NCI-H748 (cell line): Measurements from ENCODE around the gene ZNF804A.
A peak's percentile ranks its signal among the peaks of the same experiment; 100 is the strongest.

Source experiments
- DNase-seq: peaks from one replicate; lab custom pipeline; 2025; ENCODE audit not compliant: unreplicated experiment; lab: John Stamatoyannopoulos, UW

ZNF804A gene

DNA sequence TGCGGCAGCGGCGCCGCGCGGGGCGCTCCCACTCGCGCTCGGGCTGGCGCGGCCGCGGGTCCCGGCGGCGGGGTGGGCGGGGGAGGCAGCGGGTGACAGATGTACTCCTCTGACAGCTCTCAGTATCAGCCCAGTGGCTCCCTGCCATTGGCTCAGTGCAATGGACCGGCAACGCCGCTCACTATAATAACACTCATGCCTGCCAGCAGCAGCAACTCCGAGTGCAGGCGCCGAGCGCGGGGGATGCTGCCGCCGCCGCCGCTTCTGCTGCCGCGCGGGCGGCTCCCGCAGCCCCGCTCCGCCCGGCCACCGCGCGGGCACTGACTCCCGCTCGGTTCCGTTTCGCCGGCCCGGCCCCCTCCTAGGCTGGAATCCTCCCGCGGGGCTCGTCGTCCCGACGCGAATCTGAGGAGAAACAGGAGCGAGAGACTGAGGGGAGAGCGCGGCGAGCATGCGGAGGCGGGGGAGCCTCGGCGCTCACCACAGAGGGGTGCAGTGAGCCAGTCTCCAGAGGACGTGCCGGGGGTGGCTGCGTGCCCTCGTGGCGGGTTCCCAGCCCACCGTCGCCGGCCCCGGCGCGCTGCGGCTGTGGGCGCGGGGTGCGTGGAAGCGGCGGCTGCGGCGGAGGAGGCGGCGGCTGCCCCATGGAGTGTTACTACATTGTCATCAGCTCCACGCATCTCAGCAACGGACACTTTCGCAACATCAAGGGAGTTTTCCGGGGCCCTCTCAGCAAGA, at the start of gene ZNF804A:
TSS of gene ZNF804A (plus strand) at position 214 of the 738 bp plus-strand sequence. CDS start at position 645, 431 bp downstream.
- DNase-seq = peak; percentile 92

GRCh38 chr2:184549153-184549552, 49.2 kb upstream of the ZNF804A start:
- DNase-seq = no peak

DNA sequence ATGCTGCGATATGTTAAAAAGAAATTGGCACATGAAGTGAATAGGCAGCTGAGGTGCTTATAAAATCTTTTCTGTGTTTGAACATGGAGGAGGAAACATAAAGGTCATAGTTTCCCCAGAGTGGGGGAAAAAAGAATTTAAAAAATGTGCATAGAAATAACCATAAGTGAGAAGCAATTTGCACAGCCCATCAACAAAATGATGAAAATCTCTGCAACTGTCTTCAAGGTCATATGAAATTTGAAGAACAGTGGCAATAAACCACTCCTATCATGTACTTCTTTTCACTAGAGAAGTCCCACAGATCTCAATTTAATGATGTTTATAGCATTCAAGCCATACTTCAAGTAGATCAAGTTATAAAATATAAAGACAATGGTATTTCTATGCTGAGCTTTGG, 46.7 kb upstream of the ZNF804A start:
- no peak for DNase-seq

- DNase-seq = no peak
Measured at GRCh38 chr2:184554736-184555135, 43.6 kb upstream of the ZNF804A start.

- no peak for DNase-seq
Measured at GRCh38 chr2:184555352-184555751, 43.0 kb upstream of the ZNF804A start.

GRCh38 chr2:184556639-184557038, 41.7 kb upstream of the ZNF804A start:
- DNase-seq = no peak

- no peak for DNase-seq
Measured at GRCh38 chr2:184558713-184559464, 39.4 kb upstream of the ZNF804A start.

DNA sequence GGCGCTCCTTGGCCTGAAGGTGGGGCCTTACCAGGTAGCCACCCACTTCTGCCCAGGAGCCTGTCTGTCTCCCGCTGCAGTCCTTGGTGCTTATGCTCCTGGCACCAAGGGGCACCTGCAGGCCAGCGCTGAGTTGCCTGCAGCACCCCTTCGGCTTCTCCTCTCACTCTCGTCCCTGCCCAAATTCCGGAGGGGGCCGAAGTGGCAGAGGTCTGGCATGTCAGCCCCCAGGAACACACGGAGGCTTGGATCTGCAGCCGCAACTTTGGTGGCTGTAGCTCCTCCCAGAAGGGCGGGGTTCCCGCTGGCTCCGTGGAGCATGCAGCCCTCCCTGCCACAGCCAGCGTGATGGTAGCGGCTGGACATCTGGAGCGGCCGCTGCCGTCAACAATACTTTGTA, 37.7 kb upstream of the ZNF804A start:
- DNase-seq = no peak

DNA sequence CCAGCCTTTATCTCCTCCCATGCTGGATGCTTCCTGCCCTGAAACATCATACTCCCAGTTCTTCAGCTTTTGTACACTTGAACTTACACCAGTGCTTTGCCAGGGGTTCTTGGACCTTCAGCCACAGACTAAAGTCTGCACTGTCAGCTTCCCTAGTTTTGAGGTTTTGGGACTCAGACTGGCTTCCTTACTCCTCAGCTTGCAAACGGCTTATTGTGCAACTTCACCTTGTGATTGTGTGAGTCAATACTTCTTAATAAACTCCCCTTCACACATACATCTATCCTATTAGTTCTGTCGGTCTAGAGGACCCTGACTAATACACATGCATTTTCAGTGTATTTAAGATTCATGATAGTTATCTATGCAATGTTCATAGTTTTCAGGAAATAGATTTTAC, 35.8 kb upstream of the ZNF804A start:
- DNase-seq = no peak

- no peak for DNase-seq
Measured at GRCh38 chr2:184564092-184564491, 34.2 kb upstream of the ZNF804A start.

GRCh38 chr2:184566716-184567115, 31.6 kb upstream of the ZNF804A start:
- no peak for DNase-seq

- DNase-seq = no peak
Measured at GRCh38 chr2:184577056-184577455, 21.3 kb upstream of the ZNF804A start.

- no peak for DNase-seq
Measured at GRCh38 chr2:184577743-184578142, 20.6 kb upstream of the ZNF804A start.

DNA sequence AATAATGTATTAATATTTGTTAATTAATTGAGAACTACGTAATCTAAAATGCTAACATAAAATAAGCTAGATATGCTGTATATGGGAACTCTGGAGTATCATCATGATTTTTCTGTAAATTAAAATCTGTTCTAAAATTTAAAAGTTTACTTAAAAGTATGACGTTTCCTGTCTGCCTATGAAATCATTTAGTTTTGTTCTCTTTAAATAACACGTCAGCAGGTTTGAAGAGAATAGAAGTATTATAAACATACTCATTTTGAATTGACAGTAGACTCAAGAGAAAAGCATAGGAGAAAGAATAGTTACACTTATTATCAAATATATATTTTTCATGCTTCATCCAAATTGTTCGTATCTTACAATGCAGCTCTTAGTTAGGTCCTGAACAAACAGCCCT, 19.1 kb upstream of the ZNF804A start:
- no peak for DNase-seq

DNA sequence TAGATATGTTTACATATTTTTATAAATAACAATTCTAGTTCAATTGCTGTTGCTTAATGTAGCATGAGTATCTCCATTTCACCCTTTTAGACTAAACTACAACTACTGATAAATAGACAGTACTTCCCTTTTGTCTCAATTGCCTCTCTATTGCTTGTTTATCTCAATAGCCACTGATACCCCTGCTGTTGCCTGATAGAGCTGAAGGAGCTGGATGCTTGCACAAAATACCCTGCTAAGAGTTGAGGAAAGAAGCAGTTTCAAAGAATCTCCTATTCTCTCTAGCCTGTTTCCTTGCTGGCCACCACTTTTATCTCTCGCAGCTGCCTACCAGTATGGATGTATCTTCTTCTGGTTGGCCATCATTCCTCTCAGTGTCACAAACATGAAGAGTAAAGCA, 16.9 kb upstream of the ZNF804A start:
- no peak for DNase-seq

DNA sequence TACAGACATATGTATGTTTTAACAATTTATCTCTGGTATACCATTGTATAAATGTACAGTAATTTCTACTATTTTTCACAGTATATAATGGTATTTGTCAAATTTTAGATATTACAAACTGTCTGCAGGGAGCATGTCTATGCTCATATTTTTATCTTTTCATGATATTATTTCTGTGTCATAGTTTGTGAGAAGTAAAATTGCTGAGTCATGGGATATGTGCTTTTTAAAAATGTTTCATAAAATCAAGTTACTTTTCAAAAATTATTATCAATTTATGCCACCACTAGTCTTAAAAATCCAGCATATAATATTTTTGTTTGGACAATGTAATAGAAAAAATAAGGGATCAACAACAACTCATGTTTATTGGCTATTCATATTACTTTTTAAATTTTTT, 9.1 kb upstream of the ZNF804A start:
- DNase-seq = no peak

- peak; percentile 39 for DNase-seq
Measured at GRCh38 chr2:184596819-184597411, 1.4 kb upstream of the ZNF804A start.

DNA sequence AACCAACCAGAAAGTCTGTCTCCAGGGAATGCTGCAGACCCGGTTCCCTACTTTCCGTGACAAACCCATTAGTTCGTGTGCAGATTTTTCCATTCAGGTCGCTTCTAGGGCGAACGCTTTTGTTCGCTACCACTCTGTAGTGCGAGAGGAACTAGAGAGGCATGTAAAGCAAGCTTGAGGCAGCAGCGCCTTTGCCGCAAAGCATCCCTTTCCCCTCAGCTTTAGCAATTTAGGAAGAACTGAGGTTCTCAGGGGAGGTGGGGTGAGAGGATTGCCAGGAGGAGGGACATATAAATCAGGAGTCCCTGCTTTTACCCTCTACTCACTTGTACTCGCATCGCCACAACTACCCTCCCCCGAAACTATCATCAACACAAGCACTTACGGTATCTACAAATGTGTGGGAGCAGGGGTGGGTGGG, 748 bp upstream of the ZNF804A start:
- peak; percentile 89 for DNase-seq

DNA sequence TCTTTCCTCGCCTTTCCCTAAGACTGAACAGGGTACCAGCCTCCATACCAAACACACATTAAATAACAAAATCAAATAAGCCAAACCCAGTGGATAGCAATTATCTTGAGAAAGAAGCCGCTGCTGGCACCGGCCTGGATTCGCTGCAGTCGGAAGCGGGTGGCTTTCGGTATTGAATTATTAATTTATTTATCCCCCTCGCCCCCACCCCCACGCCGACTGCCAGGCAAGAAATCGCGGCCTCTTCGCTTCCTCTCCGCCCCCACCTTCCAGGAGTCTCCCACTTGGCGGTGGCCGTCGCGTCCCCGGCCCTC, 370 bp upstream of the ZNF804A start:
- DNase-seq = no peak

DNA sequence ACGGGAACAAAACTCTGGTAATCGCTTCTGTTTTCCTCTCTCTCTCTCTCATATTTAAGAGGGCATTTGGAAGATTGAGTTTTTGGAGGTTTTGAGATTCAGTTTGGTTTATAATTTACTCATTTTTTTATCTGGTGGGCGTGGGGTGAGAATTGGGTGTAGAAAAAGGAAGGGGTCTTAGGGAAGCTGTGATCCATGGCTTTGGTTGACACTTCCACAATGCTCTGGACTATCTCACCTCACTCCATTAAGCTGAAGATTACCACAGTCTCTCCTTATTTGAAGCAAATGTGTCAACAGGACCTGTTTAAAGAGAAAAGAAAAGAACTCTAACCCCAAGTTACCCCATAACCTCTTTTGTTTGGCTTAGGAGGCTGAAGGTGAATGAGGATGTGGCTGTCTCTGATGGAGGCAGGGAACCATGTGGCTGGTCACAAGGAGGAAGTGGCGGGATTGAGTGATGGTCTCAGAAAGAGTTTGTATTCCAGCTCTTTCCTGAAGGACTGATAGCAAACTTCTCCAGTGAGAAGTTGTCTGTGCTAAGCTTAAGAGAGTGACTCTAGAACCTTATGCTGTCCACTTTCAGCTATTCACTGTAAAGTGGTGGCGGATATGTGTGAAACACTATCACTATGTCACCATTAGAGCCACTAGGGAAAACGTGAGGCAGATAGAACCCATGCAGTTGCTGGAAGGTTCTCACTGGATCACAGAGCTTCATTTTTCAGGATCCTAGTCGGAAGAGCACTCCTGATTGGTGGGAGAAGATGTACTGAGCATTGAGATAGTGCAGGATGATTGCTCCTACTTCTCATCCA, 934 bp downstream of the ZNF804A start:
- DNase-seq = peak; percentile 37

DNA sequence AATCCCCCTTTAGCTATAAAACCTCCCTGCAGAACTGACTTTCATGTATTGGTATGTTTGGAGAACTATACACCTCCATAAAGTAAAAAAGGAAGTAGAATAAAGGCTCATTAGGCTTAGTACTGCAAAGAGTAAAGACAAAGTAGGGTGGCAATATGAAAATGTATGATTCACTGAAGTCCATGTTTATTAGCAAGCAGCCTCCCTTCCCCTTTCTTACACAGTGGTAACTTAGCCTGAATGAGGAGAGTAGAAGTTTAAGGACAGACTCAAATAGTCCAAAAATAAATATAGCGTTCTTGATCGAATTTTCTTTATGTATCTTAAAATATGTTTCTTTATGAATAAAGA, 1.5 kb downstream of the ZNF804A start:
- no peak for DNase-seq

- DNase-seq = no peak
Measured at GRCh38 chr2:184602734-184603133, 4.4 kb downstream of the ZNF804A start.
